ENCODE measurements around the gene HFE.

- TF ChIP-seq SP1 (IDR thresholded peaks at IDR 0.05): no peak
- TF ChIP-seq FOXA1 (IDR thresholded peaks at IDR 0.05): no peak
- no peak for TF ChIP-seq HDGF (IDR thresholded peaks at IDR 0.05; ENCODE audit: borderline replicate concordance)
- TF ChIP-seq NFRKB (IDR thresholded peaks at IDR 0.05): no peak
- no peak for TF ChIP-seq BHLHE40 (IDR thresholded peaks at IDR 0.05; ENCODE audit: borderline replicate concordance)
- no peak for TF ChIP-seq FOXK2 (IDR thresholded peaks at IDR 0.05)
- no peak for TF ChIP-seq ARNT (IDR thresholded peaks at IDR 0.05)
- TF ChIP-seq TARDBP (IDR thresholded peaks at IDR 0.05): no peak
- TF ChIP-seq FOXM1 (IDR thresholded peaks at IDR 0.05; ENCODE audit: borderline replicate concordance): no peak
Observed at GRCh38 chr6:26104457-26105108, 17.4 kb downstream of the HFE start.
